HG03575 (cell line): ENCODE data around the gene PHACTR1.
"Not testable (repeated sequence)": the region's sequence is repeated elsewhere in the genome, so short reads cannot be mapped to it uniquely, and the experiment has no call there.

Source experiments
- ATAC-seq: cut with Tn5 transposase; IDR thresholded peaks from one replicate; pipeline ENCODE4 v1.9.1; 2021; ENCODE audit not compliant: unreplicated experiment, insufficient number of reproducible peaks, low FRiP score; ENCODE audit errors: extremely low read depth

The PHACTR1 gene

GRCh38 chr6:12716298-12716916 is at the start of gene PHACTR1:
TSS of gene PHACTR1 (plus strand) at chr6:12716767.
- ATAC-seq = no peak

DNA sequence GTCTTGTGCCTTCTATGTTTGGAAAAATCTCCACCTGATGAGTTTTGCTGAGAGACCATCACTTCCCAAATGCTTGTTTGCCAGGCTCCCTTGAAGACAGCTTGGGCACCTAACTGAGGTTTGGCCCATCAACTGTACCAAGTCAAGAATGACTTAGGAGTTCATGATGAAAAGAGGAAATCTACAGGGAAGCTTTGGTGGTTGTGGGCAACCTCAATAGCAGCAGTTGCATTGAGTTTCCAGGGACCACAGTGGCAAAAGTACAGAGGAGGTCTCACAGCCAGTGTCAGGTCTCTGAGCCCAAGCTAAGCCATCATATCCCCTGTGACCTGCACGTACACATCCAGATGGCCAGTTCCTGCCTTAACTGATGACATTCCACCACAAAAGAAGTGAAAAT is 49.7 kb upstream of the PHACTR1 start:
- ATAC-seq = no peak

DNA sequence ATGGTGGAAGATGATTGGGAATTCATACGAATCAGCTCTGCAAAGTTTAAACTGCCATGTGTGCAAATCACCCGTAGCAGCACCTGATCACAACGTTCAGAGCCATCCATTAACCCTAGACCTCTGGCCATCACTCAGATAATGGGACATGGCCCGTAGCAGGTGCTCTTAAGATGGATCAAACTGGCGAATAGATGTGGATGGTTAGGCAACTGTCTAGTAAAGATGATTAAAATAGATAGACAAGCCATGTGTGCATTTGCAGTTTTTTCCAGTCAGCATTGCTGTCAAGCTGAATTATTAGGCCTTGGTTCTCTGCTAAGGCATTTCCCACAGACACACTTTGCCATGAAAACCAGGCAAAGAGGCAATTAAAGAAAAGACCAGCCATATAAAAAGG is 40.6 kb upstream of the PHACTR1 start:
- no peak for ATAC-seq

DNA sequence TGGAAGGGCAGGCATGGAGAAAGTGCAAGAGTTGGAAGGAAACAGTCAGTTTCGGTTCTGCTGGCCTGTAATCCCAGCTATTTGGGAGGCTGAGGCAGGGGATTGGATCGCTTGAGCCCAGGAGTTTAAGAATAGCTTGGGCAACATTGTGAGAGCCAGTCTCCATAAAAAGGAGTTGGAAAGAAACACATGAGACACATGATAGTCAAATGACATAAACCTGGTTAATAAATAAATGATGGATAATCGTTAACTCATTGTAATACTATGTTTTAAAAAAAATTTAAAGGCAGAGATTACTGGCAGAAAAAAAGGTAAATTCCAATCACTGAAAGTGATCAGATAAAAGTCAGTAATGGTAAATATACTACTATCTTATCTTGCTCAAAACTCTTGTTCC is 37.2 kb upstream of the PHACTR1 start:
- no peak for ATAC-seq

DNA sequence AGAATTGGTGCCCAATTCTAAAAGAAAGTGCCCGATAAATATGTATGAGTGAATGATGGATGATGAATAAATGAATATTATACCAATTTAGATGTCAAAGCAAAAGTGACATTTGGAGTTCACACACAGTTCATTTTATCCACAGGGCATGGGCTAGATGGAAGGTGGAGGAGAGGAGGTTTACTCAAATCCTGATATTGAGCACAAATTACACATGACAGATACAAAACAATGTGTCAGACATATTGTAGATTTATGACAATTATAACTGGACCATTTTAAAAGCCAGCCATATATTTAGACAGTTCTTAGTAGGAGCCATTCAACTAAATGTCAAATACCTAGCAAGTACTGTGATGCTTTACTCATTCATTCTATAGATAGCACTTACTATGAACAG is 23.4 kb upstream of the PHACTR1 start:
- no peak for ATAC-seq

DNA sequence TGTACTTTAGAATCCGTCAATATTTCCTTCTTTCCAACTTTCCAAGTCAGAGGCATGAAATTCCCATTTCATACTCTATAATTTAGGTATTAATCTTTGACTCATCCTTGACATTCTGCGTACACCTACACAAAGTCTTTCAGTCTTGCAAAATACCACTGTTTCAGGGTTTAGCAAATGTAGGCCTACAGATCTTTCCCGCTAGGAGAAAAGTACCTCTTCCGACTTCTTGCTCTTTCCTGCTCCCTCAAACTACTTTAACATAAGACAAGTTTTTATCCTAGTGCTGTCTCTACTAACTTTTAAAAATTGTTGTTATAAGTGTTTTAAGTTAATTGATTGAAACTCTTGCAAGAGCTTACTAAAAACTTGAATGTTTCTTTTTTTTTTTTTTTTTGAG is 18.3 kb upstream of the PHACTR1 start:
- no peak for ATAC-seq

- ATAC-seq = no peak
Observed at GRCh38 chr6:12704946-12705345, 11.6 kb upstream of the PHACTR1 start.

DNA sequence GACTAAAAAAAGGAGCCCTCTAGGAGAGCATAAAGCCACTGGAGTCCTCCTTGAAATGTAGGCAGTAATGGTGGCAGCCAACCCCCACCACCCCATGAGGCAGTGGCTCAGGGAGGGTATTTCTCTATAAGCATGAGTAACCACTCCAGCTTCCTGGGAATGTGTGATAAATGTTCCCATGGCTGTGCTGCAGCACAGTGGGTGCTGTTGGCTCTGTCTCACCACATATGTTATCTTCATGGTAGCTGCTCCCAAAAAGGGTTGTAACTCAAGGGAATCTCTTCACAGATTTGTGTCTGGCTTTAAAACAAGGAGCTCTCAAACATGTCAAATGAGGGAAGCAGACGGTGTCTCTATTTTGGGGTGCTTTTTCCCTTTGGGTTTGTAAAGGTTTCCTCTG is 7.5 kb upstream of the PHACTR1 start:
- no peak for ATAC-seq

- ATAC-seq = no peak
Observed at GRCh38 chr6:12709556-12710232, 6.9 kb upstream of the PHACTR1 start.

GRCh38 chr6:12710921-12711320 is 5.6 kb upstream of the PHACTR1 start:
- ATAC-seq = no peak

- no peak for ATAC-seq
Observed at GRCh38 chr6:12714022-12714421, 2.5 kb upstream of the PHACTR1 start.

DNA sequence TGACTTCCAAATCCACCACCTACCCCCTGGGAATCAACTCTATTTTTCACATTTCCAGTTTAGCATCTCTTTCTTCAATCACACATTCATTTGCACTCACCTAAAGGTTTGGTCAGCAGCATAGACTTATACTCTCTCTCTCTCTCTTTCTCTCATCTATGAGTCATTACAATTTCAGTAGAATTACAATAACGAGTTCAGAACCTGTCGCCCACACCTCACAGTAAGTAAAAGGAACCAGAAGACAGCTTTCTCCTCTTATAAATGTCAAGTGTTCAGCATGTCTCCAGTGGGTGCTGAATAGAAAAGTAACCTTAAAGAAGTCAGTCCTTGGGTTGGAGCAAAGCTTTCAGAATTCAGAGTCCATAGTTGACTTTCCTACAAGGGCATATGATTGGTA is 1.1 kb upstream of the PHACTR1 start:
- ATAC-seq = no peak

DNA sequence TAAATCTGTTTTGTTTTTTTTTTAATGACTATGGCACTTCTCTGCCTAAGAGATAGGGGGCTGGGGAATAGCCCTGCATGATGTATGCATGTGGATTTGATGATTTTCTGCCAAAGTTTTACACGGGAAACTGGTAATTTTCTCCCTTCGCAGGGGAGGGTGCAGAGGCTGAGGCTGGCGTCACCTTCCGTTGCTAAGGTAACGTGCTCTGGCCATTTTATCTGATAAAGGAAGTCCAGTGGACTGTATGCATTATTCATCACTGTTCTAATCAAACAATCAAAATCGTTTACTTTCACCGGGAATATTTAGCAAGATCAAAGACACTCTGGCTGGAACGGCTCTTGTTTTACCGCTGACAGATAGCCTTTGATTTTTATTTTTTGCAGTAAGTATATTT is 789 bp downstream of the PHACTR1 start:
- no peak for ATAC-seq

- ATAC-seq = no peak
Observed at GRCh38 chr6:12718015-12718414, 1.4 kb downstream of the PHACTR1 start.

- ATAC-seq = no peak
Observed at GRCh38 chr6:12719017-12719416, 2.5 kb downstream of the PHACTR1 start.

- no peak for ATAC-seq
Observed at GRCh38 chr6:12720310-12720709, 3.7 kb downstream of the PHACTR1 start.

GRCh38 chr6:12725263-12725662 is 8.7 kb downstream of the PHACTR1 start:
- ATAC-seq = no peak

DNA sequence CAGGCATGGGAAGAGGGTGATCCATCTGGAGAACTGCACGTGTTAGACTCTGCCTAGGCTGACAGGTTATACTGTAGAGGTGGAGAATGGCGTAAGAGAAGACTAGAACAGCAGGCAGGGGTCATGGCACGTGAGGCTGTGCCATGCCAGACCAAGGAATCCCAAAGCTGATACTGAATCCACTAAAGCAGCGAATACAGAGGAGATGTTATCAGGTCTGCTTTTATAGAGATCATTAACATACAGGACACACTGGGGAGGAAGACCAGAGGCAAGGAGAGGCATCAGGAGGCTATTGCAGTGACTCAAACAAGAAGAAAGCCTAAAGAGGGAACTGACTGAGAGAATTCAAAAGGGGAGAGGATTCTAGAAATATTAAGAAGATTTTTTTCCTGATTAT is 12.9 kb downstream of the PHACTR1 start:
- ATAC-seq = no peak

- ATAC-seq = not testable (repeated sequence)
Observed at GRCh38 chr6:12730809-12731208, 14.2 kb downstream of the PHACTR1 start.

- ATAC-seq = no peak
Observed at GRCh38 chr6:12733876-12734275, 17.3 kb downstream of the PHACTR1 start.

- no peak for ATAC-seq
Observed at GRCh38 chr6:12735786-12736185, 19.2 kb downstream of the PHACTR1 start.
